ENCODE measurements around the gene SYTL3.

The SYTL3 gene

DNA sequence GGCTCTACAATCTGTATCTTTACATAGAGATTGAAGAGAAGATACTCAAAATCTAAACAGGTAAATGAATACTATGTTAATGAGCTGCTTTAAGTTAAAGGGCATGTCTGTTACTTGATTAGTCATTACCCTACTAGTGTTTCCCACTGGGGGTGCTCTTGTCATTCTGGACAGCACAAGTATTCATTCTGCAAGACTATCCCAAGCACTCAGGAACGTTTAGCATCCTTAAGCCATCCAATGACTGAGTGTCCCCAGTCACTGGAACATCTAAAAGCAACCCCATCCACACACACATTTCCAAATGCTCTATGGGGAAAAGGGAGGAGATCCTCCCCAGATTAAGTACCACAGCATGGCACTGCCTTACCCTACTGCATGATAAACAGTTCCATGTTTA, 143.6 kb downstream of the SYTL3 start:
- TF ChIP-seq POLR2AphosphoS5 (IDR thresholded peaks at IDR 0.05; ENCODE audit: low read depth, low read length), result no peak
- no peak for TF ChIP-seq POLR2A (IDR thresholded peaks at IDR 0.05; ENCODE audit: low read depth, low read length)
- TF ChIP-seq TAF1 (IDR thresholded peaks at IDR 0.05; ENCODE audit: borderline replicate concordance, low read depth, low read length), result no peak

DNA sequence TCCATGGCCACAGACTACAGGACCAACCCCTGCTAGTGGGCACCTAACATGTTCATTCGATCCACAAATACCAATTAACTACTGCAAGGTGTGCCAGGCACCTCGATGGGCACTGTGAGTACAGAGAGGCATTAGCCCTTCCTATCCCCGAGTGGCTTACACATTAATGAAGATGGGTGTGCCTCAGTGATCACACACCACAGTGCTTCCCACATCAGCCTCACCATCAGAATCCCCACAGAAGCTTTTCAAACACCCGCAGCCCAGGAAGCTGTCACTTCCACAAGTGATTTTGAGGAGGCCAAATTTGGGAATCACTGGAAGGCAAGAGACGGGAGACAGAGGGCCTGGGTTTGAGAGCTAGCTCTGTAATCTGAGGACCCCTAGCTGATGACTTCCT, 145.7 kb downstream of the SYTL3 start:
- FAIRE-seq, result no peak
- no peak for DNase-seq (ENCODE audit: insufficient read length)
- TF ChIP-seq POLR2AphosphoS5 (IDR thresholded peaks at IDR 0.05; ENCODE audit: low read depth, low read length), result no peak
- no peak for TF ChIP-seq TAF1 (IDR thresholded peaks at IDR 0.05; ENCODE audit: borderline replicate concordance, low read depth, low read length)
- TF ChIP-seq POLR2A (IDR thresholded peaks at IDR 0.05; ENCODE audit: low read depth, low read length), result no peak

More for the DNA sequence above, 143.6 kb downstream of the SYTL3 start:
- FAIRE-seq, result peak; percentile 54
- no peak for DNase-seq (ENCODE audit: insufficient read length)

DNA sequence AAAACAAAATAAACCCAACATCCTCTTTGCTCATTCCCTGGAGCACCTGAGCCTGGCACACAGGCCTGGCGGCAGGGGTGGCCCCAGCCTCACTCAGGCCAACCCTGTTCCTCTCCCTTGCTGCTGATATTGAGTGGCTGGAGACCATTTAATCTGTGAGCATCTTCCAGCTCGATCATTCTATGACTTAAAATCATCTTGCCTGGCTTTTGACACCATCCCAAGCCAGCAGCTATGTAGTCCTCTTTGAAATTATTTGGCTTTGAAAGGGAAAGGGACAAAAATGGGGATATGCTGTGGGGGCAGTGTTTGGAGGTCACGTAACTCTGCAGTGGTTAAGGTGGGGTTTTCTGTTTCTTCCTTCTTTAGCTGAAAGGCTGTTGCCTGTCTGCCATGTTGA, 146.5 kb downstream of the SYTL3 start:
- FAIRE-seq, result no peak
- DNase-seq (ENCODE audit: insufficient read length), result no peak
- no peak for TF ChIP-seq TAF1 (IDR thresholded peaks at IDR 0.05; ENCODE audit: borderline replicate concordance, low read depth, low read length)
- TF ChIP-seq POLR2A (IDR thresholded peaks at IDR 0.05; ENCODE audit: low read depth, low read length), result no peak
- peak; percentile 49; the same call in 1 of the 2 replicates for TF ChIP-seq POLR2AphosphoS5 (IDR thresholded peaks at IDR 0.05; ENCODE audit: low read depth, low read length)

DNA sequence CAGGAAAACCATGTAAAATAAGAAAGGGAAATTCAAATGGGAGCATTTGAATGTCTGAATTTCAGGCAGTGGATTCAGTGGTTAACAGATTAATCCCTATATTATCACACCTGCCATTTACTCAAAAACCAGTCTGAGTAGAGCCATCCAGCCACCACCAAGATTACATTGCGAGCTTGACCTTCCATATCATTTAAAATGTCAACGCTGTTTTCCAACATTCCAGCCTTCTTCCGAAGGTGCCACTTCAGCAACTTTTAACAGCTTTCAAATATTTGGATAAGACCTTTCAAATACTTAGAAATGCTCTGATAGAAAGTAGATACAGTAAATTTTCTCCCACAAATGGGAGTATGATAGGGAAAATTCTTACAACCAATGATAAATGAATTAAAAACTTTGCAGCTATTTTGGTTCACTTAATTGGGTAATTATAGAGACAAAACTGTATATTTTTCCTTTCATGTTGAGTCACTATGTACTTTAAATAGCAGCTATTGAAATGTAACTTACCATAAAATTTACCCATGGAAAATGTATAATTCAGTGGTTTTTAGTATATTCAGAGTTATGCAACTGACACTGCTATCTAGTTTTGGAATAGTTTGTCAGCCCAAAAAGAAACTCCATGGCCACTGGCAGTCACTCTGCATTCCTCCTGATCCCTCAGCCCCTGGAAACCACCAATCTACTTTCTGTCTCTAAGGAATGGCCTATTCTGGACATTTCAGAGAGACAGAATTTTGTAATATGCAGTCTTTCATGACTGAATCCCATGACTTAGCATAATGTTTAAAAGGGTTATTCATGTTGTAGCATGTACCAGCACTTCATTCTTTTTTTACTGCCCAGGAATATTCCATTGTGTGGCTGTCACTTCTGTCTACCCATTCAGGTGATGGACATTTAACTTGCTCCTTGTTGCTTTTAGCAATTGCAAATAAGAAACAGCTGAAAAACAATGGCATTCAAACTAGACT, 147.8 kb downstream of the SYTL3 start:
- no peak for FAIRE-seq
- no peak for DNase-seq (ENCODE audit: insufficient read length)
- TF ChIP-seq POLR2A (IDR thresholded peaks at IDR 0.05; ENCODE audit: low read depth, low read length), result no peak
- TF ChIP-seq POLR2AphosphoS5 (IDR thresholded peaks at IDR 0.05; ENCODE audit: low read depth, low read length), result no peak
- TF ChIP-seq TAF1 (IDR thresholded peaks at IDR 0.05; ENCODE audit: borderline replicate concordance, low read depth, low read length), result no peak

DNA sequence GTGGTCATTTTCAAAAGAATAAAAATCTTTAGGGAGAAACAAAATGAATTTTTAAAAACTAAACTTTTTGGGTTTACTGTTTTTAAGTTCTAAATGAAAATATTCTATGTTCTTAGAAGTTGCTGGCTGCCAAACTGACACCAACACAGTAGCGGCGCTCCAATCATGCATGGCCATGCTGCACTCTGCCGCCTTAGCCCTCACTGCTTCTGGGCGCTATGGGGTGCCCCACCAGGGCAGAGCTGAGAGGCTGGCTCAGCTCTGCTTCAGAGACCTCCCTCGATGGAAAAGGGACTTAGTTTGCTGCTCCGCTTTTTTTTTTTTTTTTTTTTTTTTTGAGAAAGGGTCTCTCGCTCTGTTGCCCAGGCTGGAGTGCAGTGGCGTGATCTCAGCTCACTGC, 148.5 kb downstream of the SYTL3 start:
- FAIRE-seq, result no peak

DNA sequence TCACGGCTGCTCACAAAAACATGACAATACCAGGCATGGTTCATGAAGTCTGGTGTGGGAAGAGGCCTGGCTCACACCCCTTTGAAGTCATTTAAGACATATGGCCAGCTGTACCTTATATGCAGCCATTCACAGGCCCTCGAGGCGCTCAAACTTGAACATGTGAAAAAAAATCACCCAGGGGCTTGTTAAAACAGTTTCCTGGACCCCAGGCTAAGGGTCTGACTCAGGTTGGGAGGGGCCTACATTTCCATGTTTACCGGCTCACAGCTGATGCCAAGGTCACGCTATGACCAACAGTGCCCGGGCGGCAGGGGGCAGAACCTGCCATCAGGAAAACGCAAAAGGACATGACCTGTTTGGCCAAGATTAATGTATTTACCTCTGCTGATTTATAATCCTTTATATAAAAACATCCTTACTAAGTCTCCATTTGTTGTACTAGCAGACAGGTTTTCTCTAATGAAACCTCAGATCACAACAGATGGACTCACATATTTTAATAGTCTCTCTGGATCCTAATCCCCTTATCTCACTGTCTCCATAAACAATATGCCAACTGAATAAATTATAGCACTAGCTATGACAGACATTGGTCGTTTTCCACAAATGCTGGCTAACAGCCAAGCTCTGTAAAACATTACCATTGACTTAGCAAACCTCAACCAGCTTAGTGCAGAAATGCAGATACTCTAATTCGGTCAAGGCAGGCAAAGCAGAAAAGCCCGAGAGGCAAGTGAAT, 149.4 kb downstream of the SYTL3 start:
- no peak for DNase-seq (ENCODE audit: insufficient read length)
- no peak for FAIRE-seq
- TF ChIP-seq TAF1 (IDR thresholded peaks at IDR 0.05; ENCODE audit: borderline replicate concordance, low read depth, low read length), result no peak
- TF ChIP-seq POLR2A (IDR thresholded peaks at IDR 0.05; ENCODE audit: low read depth, low read length), result no peak
- TF ChIP-seq POLR2AphosphoS5 (IDR thresholded peaks at IDR 0.05; ENCODE audit: low read depth, low read length), result no peak

More for the DNA sequence above, 148.5 kb downstream of the SYTL3 start:
- no peak for TF ChIP-seq POLR2A (IDR thresholded peaks at IDR 0.05; ENCODE audit: low read depth, low read length)
- TF ChIP-seq TAF1 (IDR thresholded peaks at IDR 0.05; ENCODE audit: borderline replicate concordance, low read depth, low read length), result no peak
- no peak for TF ChIP-seq POLR2AphosphoS5 (IDR thresholded peaks at IDR 0.05; ENCODE audit: low read depth, low read length)
- DNase-seq (ENCODE audit: insufficient read length), result no peak

DNA sequence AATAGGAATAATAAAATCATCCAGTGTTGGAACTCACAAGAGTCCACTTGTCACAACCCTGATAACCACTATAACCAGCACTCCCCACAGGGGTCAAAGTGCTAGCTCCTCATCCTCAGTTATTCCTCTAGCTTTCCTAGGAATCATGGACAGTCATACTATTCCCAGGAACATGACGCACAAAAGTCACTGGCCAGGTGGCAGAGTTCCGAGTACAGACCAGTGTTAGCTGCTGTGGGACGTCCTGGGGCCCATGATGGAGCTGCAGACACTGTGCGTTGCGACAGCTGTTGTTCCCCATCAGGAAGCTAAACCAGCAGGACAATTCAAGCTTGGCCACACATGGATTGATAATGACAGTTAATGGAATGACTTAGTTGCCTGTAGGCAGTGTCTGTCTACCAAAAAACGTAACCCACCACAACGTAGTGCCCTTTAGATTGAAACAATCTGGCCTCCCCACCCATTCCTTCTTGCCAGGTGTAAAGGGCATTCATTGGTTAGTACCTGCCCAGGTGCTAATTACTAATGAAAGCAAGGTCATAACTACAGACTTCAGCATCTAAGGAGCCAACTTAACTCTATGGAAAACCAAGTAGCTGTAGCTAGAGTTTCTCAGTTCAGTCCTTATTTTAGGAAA, 151.9 kb downstream of the SYTL3 start:
- FAIRE-seq (no peak), DNase-seq (ENCODE audit: insufficient read length) (no peak)
- peak; percentile 45 for TF ChIP-seq POLR2AphosphoS5 (IDR thresholded peaks at IDR 0.05; ENCODE audit: low read depth, low read length)
- TF ChIP-seq POLR2A (IDR thresholded peaks at IDR 0.05; ENCODE audit: low read depth, low read length), result peak; percentile 37; the same call in 1 of the 2 replicates
- no peak for TF ChIP-seq TAF1 (IDR thresholded peaks at IDR 0.05; ENCODE audit: borderline replicate concordance, low read depth, low read length)

DNA sequence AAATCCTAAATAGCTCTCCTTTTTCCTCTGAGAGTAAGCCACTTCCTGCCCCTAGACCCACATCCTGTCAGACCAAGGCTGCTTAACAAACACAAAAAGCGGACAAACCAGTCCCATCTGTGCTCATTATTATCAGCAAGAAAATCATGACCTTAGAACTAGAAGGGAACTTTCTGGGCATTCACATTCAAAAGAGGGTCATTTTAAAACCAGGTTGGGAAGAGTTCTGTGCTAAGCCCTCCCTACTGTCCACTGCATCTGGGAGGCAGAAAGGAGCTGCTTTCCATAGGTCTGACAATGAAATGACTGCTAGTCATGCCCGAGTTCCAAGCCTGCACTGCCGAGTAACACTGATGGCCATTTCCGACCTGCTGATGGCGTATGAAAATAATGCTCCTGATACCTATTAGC, 153.9 kb downstream of the SYTL3 start:
- FAIRE-seq, result peak; percentile 83
- TF ChIP-seq POLR2A (IDR thresholded peaks at IDR 0.05; ENCODE audit: low read depth, low read length), result peak; percentile 49
- no peak for TF ChIP-seq POLR2AphosphoS5 (IDR thresholded peaks at IDR 0.05; ENCODE audit: low read depth, low read length)
- peak; percentile 43 for DNase-seq (ENCODE audit: insufficient read length)

DNA sequence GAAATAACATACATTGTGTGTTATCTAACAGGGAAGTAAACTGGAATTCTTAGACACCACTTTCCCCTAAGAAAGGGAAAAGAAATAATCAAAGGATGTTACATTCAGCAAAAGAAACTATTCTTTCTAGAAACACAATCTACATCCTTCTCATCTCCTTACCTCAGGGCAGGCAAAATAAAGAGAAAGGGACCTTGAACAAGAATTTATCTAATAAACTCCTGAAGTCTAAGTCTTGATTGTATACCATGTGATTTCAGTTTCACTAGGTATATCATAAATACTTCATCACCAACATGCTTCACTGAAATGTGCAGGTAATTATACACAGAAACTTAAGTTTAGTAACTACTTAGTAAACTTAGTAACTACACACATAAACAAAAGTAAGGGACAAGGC, 154.4 kb downstream of the SYTL3 start:
- no peak for DNase-seq (ENCODE audit: insufficient read length)
- FAIRE-seq, result no peak
- TF ChIP-seq POLR2A (IDR thresholded peaks at IDR 0.05; ENCODE audit: low read depth, low read length), result no peak
- TF ChIP-seq TAF1 (IDR thresholded peaks at IDR 0.05; ENCODE audit: borderline replicate concordance, low read depth, low read length), result no peak
- TF ChIP-seq POLR2AphosphoS5 (IDR thresholded peaks at IDR 0.05; ENCODE audit: low read depth, low read length), result no peak

DNA sequence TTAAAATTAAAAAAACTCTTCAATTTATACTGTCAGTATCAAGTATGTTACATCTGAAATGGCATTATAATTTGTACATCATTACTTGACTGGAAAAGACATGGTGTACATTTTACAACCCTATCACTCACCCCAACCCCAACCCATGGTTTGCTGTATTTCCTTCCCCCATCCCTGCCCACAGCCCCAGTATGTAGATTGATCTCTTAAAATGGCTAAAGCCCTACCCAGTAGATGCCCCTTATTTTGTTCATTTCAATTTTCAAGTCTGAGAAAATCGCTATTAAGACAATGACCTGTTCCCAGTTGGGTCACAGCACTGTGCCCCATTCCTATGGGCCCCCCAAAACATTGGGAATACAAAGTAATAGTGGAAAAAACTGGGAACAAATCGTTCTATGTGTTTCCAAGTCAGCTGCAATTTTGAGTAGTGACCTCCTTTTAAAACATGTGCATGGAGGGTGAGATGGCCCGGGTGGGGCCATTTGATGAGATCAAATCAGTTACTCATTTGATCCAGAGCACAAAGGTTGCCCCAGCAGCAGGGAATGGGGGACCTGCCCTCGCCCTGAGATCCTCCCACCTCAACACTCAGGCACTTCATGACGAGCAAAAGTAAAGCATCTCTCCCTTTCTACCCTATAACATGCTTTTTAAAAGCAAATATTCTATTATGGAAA, 156.0 kb downstream of the SYTL3 start:
- FAIRE-seq (no peak), DNase-seq (ENCODE audit: insufficient read length) (no peak)
- no peak for TF ChIP-seq POLR2AphosphoS5 (IDR thresholded peaks at IDR 0.05; ENCODE audit: low read depth, low read length)
- 0 out of 2 replicates have a peak, but pooled peaks have one; percentile 27 for TF ChIP-seq POLR2A (IDR thresholded peaks at IDR 0.05; ENCODE audit: low read depth, low read length)

Measured in GM12892 (cell line).